CMK (cell line): ENCODE data around the gene CCDC126.
A peak's percentile ranks its signal among the peaks of the same experiment; 100 is the strongest.
"Not testable (repeated sequence)": the region's sequence is repeated elsewhere in the genome, so short reads cannot be mapped to it uniquely, and the experiment has no call there.

Experiments used
- DNase-seq: peaks from one replicate; pipeline ENCODE4 v3.0.0-alpha.2; 2010; ENCODE audit warnings: low read depth

The CCDC126 gene

GRCh38 chr7:23597094-23598091 is at the start of gene CCDC126:
Gene CCDC126 (plus strand): TSS chr7:23597382. CDS start chr7:23611316, 13,934 bp downstream.
- peak; percentile 43 for DNase-seq

- DNase-seq: no peak
Measured at GRCh38 chr7:23547662-23548061, 49.5 kb upstream of the CCDC126 start.

- DNase-seq: no peak
Measured at GRCh38 chr7:23558303-23558702, 38.9 kb upstream of the CCDC126 start.

GRCh38 chr7:23570592-23571200 is 26.5 kb upstream of the CCDC126 start:
- DNase-seq: no peak

- DNase-seq: not testable (repeated sequence)
Measured at GRCh38 chr7:23581975-23582374, 15.2 kb upstream of the CCDC126 start.

- not testable (repeated sequence) for DNase-seq
Measured at GRCh38 chr7:23585304-23585703, 11.9 kb upstream of the CCDC126 start.

GRCh38 chr7:23586159-23586558 is 11.0 kb upstream of the CCDC126 start:
- DNase-seq: no peak

GRCh38 chr7:23590529-23590928 is 6.7 kb upstream of the CCDC126 start:
- DNase-seq: no peak

GRCh38 chr7:23593706-23594105 is 3.5 kb upstream of the CCDC126 start:
- DNase-seq: no peak

GRCh38 chr7:23594879-23595604 is 2.1 kb upstream of the CCDC126 start:
- DNase-seq: no peak

GRCh38 chr7:23598296-23598695 is 1.1 kb downstream of the CCDC126 start:
- DNase-seq: no peak

- DNase-seq: no peak
Measured at GRCh38 chr7:23600236-23600635, 3.1 kb downstream of the CCDC126 start.

GRCh38 chr7:23603632-23604295 is 6.6 kb downstream of the CCDC126 start:
- DNase-seq: no peak

GRCh38 chr7:23604296-23604640 is 7.1 kb downstream of the CCDC126 start:
- DNase-seq: no peak

- no peak for DNase-seq
Measured at GRCh38 chr7:23607130-23607529, 9.9 kb downstream of the CCDC126 start.

- no peak for DNase-seq
Measured at GRCh38 chr7:23607866-23608265, 10.7 kb downstream of the CCDC126 start.

- no peak for DNase-seq
Measured at GRCh38 chr7:23615331-23615730, 18.1 kb downstream of the CCDC126 start.

GRCh38 chr7:23616593-23616992 is 19.4 kb downstream of the CCDC126 start:
- DNase-seq: no peak

- DNase-seq: no peak
Measured at GRCh38 chr7:23617482-23617881, 20.3 kb downstream of the CCDC126 start.

- no peak for DNase-seq
Measured at GRCh38 chr7:23618241-23618640, 21.1 kb downstream of the CCDC126 start.

GRCh38 chr7:23619141-23619540 is 22.0 kb downstream of the CCDC126 start:
- no peak for DNase-seq

- no peak for DNase-seq
Measured at GRCh38 chr7:23622506-23622925, 25.3 kb downstream of the CCDC126 start.
